HG03342 (cell line): ENCODE results near the gene STXBP1.

Experiments used
- ATAC-seq: cut with Tn5 transposase; IDR thresholded peaks from one replicate; pipeline ENCODE4 v1.9.1; 2021; ENCODE audit warnings: mild to moderate bottlenecking, moderate library complexity; ENCODE audit not compliant: unreplicated experiment

The STXBP1 gene

GRCh38 chr9:127611899-127612790 lies at the start of gene STXBP1:
Gene STXBP1 (plus strand): TSS chr9:127612277. CDS start chr9:127612404, 127 bp downstream.
- ATAC-seq: peak; percentile 86

DNA sequence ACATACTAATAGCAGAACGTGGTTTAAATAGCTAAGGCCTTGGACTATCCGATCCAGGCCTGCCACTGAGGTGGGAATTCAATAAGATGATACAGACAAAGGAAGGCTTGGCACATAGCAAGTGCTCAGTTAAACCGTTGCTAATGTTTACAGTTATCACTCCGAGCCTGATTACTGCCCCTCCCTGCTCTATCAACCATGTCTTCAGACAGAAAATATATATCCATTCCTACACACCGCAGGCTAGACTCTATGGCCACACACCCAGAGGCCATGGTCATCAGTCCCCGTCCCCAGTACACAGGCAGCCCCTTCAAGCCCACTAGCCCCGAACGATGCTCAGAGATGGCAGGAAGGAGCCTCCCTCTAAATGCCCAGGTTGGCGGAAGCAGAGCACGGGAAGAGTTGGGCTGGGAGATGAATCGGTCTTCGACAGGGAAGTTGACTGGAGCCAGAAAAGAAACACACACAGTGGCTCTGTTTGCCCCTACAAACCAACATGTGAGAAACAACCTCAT lies 49.7 kb upstream of the STXBP1 start:
- no peak for ATAC-seq

DNA sequence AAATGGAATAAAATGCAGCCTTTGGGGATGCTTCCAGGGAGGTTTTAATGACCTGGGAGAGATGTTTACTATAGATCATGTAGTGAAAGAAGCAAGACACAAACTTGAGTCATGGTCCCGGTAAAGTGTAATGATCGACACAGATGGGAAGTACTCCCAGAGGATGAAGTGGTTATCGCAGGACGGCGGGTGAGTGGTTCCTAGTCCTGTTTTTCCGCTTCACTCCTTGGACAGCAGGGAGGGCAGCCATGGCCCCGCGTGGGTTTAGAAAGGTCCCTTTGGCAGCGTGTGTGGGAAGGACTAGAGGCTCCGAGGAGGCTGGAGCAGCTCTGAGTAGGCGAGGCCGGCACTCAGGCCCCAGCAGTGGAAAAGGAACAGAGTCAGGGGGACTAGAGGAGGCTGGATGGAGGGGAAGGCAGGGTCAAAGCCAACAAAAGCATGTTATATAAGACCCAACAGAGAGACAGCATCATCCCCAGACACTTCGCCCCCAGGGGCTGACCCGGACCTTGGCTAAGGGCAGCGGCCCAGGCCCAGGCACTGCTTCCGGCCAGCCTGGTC lies 49.2 kb upstream of the STXBP1 start:
- no peak for ATAC-seq

GRCh38 chr9:127563579-127563978 lies 48.5 kb upstream of the STXBP1 start:
- no peak for ATAC-seq

DNA sequence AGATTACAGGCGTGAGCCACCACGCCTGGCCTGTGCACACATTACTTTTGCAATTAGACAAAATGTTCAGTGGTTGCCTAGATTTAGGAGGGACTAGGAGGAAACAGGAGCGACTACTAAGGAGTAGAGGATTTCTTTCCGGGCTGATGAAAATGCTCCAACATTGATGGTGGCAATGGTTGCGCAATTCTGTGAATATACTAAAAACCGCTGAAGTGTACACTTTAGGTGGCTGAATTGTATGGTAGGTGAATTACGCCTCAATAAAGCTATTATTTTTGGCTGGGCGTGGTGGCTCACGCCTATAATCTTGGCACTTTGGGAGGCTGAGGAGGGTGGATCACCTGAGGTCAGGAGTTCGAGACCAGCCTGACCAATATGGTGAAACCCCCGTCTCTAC lies 46.8 kb upstream of the STXBP1 start:
- ATAC-seq: no peak

DNA sequence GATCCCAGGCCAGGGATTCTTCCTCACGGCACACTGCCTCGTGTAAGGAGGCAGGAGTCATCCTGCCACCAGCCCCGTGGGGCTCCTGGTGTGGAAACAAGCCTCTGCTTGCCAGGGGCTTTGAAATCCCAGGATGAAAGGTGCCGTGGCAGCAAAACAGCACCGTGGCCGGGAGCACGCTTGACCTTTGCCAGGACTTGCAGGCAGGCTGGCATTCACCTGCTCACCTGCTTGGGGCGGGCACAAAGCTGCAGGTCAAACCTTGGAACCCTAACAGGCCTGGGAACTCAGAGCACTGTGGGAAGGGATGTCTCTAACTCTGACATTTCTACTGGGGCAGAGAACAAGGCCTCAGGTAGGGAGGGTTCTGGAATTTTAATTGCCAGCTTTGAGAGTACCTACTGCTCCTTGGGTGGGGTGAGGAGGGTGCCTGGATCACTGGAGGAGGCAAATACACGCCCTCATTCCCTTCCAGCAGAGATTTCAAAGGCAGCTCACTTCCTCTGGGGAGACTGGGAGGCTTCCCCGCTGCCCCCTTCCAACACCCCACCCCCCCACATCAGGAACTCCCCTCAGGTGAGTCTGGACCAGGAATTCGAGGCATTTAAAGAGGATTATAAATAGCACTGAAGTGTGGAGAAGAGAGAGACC lies 45.6 kb upstream of the STXBP1 start:
- no peak for ATAC-seq

GRCh38 chr9:127567035-127567729 lies 44.9 kb upstream of the STXBP1 start:
- no peak for ATAC-seq

- ATAC-seq: peak; percentile 11
These were observed 44.1 kb upstream of the STXBP1 start for GRCh38 chr9:127567730-127568617.

DNA sequence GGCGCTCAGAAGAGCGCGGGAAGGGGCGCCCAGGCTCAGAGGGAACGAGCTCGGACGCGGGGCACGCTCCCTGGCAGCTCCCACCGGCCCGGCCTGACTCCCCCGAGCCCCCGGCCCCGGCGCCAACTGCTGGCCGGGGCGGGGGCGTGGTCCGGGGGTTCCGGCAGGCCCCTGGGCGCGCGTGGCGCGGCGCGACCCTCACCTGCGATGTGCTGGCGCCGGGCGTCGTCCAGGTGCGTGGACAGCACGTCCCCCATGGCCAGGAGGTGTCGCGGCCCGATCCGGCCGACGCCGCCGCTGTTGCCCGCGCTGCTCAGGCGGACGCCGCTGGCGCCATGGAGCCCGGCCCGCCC lies 43.5 kb upstream of the STXBP1 start:
- peak; percentile 29 for ATAC-seq

DNA sequence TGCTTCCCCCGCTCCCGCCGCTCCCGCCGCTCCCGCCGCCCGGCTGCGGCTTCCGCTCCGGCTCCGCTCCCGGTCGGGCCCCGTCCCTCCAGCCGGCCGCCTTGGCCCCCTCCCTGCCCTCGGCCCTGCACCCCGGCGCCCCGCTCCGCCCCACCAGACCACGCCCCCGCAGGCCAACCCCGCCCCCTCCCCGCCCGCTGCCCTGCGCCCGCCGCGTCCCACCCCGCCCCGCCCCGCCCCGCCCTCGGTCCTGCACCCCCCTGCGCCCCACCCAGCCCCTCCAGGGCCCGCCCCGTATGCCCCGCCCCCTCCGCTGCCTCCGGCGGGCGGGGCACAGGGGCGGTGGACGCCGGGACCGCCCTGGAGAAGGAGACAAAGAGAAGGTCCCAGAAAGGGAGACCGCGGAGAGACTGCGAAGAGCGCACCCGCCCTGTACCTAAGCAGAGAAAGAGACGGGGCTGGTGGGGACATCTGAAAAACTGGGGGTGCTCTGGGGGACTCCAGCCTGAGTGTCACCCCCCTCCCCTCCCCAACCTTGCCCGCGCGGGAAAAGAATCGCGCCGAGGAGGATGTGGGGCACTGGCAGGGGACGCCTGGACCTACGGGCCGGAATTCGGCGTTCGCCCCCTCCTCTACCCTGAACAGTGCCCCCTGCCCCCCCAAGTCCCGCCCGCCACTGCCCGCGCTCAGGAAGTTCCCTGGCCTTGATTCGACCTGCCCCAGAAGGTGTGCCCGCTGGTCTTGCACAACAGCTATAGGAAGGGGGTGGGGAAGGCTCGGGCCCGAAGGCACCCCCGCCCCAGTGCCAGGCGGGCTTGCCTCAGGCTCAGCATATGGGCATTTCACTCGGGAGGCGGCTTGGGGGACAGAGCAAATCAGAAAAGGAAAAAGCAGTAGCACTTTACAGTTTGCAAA lies 42.8 kb upstream of the STXBP1 start:
- ATAC-seq: peak; percentile 44

- ATAC-seq: no peak
These were observed 42.1 kb upstream of the STXBP1 start for GRCh38 chr9:127569886-127570401.

DNA sequence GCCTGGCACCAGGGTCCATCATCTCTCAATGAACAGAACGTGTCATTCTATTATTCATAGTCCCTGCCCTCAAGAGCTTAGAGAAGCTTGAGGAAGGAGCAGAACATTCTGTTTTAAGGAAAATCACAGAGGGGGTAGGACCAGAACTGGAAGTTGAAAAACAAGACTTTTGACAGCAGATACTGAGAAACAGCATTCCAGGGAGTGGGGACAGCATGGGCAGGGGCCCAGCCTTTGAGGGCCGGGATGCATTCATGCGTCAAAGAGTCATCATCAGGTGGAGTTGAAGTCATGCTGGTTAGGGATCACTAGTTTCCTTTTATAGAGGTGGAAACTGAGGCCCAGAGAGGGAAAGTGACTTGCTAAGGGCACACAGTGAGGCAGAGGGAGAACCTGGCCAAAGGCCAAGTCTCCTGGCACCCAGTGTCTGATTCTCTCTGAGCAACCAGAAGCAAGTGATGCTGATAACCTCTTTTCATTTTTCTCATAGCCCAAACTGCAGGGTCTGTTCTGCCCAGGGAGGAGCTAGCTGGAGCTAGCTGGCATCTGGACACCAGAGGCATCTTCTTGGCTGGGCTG lies 41.5 kb upstream of the STXBP1 start:
- no peak for ATAC-seq

DNA sequence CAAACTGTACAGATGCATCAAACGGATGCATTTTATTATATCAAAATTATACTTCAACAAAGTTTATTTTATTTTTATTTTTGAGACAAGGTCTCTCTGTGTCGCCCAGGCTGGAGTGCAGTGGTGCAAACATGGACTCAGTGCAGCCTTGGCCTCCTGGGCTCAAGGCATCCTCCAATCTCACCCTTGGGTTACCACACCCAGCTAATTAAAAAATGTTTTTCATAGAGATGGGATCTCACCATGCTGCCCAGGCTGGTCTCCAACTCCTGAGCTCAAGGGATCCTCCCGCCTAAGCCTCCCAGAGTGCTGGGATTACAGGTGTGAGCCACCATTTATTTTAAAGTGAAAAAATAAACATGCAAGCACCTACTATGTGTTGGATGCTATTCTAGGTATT lies 40.1 kb upstream of the STXBP1 start:
- ATAC-seq: no peak

- ATAC-seq: no peak
These were observed 38.9 kb upstream of the STXBP1 start for GRCh38 chr9:127572961-127573721.

DNA sequence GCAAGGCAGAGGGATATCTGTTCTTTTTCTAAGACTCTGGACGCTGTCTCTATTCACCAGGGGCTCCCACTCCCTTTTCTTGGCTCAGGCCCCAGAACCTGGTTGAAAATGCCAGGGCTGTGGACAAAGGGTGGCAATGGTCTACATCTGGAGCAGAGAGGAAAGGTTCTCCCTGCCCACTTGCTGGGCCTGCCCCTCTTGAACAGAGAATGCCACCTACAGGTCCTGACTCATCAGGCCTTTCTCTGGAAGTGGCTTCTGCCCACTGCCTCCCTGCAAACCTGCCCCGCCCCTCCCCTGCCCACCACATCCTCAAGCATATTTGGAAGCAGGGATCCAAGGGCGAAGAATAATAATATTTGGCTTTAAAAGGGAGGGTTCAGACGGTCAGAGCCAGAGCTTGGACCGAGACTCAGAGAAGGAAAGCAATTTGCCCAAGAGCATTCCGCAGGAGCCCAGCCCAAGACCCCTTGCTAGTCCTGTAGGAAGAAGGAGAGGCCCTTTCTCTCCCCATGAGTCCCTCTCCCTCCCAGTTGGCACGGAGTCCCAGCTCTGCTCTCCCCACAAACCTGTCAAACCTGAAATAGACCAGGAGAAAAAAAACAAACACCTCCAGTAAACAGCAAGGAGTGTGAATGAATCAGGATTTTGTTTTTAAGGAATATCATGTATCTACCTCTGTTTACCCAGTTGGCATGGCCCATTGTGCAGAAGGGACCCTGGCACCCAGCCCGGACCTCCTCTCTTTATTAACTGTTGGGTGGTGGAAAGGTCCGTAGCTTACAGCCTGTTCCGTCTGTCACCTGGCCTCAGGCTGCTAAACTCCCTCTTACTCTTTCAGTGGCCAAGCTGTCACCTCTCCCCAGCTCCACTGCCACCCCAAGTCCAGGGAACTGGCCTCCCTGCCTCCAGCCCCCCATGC lies 37.7 kb upstream of the STXBP1 start:
- ATAC-seq: no peak

DNA sequence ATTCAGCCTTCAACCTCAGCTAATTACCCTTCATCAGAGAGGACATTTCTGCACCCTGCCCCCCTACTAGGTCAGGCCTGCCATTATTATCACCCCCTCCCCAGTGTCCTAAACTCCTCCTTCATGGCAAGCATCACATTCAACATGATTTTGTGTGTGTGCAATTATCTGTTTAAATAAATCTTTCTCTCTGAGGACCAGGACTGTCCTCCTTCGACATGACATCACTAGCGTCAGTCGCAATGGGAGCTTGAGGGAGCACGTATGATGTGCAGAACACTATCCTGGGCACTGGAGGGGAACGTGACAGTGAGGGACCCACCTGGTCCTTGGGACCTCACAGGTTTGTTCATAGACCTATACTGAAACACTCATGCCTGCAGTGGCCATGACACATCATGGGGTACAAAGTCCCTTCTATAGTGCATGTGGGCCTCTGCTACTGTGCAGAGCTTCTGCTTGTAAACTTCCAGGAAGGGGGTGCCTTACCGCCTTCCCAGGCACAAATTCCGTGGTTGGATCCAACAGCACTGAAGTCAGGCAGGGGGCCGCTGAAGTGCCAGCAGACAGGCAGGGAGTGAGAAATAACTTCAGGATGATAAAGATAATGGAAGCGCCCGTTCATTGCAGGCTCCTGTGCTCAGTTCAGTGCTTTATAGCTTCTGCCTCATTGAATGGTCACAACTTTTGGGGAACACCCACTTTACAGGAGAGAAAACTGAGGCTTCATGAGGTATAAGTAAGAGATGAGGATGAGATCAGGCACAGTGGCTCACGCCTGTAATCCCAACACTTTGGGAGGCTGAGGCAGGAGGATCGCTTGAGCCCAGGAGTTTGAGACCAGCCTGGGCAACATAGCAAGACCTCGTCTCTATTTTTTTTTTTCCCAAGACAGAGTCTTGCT lies 36.0 kb upstream of the STXBP1 start:
- no peak for ATAC-seq
